Islet precursor cell (in vitro differentiated cells): ENCODE data around the gene SNX13.
"Not testable (repeated sequence)": the region's sequence is repeated elsewhere in the genome, so short reads cannot be mapped to it uniquely, and the experiment has no call there.

Source experiments
- DNase-seq: peaks from one replicate; pipeline ENCODE4 v3.0.0-alpha.2; 2018

SNX13 gene

DNA sequence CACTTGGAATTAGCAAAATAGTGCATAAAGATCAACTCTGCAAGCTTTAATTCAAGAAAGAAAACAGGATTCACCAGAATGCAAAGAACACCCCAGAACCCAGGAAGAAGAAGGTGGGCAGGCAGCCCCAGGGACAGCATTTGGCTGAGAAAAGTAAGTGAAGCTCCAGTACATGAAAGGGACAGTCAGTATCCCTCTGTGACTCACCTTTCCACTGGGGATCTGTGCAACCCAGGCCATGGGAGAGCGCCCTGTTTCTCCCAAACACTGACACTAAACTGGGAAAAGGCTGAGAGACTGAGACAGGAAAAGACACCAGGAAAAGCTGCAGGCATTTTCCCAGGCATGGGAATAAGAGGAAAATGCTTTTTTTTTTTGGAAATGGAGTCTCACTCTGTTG is 28.2 kb downstream of the SNX13 start:
- peak; percentile 67 for DNase-seq

DNA sequence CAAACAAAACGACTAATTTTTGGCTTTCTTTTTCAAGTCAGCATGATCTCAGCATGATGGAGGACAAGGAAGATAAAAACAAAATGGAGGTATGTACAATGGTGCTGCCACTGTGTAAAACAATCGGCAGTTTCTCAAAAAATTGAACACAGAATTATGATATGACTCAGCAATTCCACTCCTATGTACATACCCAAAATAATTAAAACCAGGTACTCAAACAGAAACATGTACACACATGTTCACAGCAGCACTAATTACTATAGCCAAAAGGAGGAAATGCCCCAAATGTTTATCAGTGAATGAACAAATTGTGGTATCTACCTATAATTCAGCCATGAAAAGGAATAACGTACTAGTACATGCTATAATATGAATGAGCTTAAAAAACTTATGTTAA is 29.9 kb downstream of the SNX13 start:
- no peak for DNase-seq

DNA sequence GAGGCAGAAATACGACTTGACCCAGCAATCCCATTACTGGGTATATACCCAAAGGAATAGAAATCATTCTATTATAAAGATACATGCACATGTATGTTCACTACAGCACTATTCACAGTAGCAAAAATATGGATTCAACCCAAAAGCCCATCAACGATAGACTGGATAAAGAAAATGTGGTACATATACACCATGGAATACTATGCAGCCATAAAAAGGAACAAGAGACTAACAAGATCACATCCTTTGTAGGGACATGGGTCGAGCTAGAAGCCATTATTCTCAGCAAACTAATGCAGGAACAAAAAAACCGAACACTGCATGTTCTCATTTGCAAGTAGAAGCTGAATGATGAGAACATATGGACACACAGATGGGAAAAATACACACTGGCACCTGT is 31.0 kb downstream of the SNX13 start:
- DNase-seq = not testable (repeated sequence)

DNA sequence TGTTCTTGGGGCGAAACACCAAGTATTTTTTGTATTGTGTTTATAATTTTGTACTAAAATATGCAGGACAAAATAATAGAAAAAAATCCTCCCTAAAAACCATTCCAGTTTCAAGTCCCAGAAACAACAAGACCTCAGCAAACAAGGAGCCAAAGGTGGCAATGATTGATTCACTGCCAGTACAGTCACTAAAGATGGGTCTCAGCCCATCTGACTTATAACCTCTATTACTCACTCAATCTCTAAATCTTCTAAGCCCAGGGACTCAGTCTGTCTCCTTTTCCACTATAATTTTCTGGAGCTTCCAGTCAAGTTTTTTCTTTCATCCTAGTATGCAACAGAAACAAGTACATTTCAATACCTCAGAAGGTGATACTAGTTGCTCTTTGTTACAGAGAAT is 33.3 kb downstream of the SNX13 start:
- DNase-seq = no peak

DNA sequence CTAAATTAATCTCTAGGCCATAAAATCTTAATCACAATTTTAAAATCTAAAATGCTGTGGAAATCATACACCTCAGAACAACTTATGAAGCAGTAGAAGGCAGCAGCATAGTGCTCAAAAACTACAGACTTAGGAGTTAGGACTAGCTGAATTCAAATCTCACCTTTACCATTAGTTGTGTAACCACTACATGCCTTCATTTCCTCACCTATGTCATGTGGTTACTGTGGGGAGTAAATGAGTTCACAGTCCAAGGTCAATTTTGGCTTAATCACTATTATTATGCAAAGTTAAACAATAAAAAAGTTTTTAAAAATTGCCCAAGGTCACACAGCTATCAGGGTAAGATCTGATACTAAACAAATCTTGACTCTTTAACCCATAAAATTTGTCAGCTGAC is 37.0 kb downstream of the SNX13 start:
- no peak for DNase-seq

DNA sequence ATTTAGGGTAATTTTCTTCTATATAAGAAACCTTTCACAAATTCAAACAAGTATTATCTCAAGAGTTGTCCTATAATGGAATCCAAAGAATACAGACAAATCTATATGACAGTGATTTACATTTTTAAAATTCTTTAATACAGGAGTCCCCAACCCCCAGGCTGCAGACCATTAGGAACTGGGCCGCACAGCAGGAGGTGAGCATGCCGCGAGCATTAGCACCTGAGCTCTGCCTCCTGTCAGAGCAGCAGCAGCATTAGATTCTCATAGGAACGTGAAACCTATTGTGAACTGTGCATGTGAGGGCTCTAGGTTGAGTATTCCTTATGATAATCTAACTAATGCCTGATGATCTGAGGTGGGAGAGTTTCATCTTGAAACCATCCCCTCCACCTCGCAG is 37.7 kb downstream of the SNX13 start:
- no peak for DNase-seq

DNA sequence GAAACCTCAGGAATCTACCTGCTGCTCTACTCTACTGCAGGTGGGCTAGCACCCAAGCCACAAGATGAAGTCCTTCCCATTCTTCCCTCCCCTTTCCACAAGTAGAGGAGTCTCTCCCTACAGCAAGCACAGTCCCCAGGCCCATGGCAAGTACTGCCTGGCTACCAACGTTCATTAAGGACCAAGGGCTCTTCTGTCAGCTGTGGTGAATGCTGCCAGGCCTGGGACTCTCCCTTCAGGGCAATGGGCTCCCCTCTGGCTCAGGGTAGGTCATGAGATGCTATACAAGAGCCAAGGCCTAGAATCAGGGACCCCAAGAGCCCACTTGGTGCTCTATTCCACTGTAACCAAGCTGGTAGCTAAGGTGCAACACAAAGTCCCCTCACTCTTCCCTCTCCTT is 39.8 kb downstream of the SNX13 start:
- DNase-seq = no peak

- DNase-seq = no peak
Observed at GRCh38 chr7:17898111-17898510, 42.2 kb downstream of the SNX13 start.

DNA sequence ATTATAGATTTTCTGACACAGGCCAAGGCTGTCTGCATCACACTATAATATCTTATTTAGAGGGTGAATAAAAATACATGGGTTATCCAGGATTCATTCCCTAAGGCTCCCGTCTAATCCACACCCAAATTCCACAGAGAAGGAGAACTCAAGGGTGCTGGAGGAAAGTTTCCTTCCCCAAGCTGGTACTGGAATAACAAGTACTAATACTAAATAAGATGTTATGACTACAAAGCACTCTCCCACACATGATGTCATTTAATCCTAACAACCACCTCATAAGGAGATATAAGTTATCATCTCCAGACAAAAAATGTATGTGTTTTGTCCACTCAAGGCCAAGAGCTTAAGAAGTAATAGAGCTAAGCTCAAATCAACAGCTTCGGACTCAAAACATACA is 53.0 kb downstream of the SNX13 start:
- DNase-seq = no peak

DNA sequence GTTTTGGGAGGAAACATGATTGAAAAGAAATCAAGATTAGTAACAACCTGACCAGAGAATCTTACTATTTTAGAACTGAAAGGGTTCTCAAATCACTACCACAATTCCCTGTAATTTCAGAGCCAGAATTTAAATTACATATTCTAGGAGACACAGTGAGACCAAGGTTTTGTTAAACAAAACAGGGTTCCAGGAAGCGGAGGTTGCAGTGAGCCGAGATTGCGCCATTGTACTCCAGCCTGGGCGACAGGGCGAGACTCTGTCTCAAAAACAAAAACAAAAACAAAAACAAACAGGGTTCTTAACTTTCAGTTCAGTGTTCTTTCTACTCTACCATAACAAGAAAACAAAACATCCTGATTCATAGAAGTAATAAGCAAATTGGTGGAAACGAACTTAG is 57.6 kb downstream of the SNX13 start:
- no peak for DNase-seq

DNA sequence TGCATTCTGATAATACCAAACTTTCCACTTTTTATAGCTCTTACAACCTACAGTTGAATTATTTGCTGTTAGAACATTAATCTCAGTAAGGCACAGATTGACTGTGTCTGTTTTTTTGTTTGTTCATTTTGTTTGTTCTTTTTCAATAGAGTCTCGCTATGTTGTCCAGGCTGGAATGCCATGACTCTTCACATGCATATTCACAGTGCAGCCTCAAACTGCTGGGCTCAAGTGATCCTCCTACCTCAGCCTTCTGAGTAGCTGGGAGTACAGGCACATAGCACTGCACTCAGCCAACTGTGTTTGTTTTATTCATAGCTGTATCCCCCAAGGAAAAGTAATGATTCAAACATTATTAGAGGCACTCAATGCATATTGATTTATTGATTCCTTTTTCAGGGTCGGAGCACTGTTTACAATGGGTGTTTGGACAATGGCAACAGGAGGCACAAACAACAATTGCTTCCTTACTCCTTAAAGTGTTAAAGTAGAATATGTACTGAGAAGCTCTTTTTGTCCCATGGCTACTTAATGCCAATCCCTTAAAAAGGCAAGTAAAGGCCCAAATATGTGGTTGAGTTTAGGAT is 61.1 kb downstream of the SNX13 start:
- DNase-seq = no peak

DNA sequence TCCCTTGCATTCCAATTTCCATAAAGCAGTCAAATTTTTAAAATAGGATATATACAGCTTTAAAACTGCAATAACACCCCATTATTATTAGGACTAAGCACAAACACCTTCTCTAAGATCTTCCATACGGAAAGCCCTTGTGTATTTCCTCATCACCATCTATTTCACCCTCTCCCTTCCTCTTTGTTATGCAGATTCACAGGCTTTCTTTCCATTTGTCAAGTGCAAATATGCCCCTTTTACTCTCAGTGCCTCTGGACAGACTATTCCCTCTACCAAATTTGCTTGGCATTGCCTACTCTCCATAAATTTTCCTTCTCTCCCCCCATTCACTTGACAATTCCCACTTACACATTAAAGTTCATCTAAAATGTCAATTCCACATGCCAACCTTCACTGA is 61.7 kb downstream of the SNX13 start:
- DNase-seq = no peak

DNA sequence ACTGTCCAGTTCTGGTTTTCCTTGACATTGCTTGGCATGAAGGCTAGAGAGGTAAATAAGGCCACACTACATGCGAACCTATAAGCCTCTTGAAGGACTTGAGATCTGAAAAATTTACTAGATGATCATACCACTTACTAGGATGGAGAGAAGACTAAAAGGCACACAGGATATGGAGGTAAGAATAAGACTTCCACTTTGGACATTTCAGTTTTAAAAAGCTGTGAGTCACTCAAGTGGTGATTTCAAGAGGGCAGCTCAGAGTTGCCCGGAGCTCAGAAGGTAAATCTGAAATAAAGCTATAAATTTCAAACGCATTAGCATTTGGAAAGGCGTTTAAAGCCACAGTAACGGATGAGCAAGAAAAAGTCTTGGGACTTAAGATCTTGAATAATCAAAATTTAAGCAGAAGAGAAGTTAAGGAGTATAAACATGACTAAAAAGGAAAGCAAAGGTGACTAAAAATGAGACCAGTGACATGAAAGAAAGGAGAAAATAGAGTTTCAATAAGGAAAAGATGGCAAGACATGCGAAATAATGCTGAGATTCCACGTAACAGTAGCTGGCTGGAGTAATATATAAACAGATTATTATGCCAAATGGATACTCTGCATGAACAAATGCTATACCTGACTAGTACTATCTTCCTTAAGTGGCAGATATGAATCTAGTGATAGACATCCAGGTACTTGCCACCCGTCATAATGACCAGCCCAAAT is 68.3 kb downstream of the SNX13 start:
- no peak for DNase-seq

DNA sequence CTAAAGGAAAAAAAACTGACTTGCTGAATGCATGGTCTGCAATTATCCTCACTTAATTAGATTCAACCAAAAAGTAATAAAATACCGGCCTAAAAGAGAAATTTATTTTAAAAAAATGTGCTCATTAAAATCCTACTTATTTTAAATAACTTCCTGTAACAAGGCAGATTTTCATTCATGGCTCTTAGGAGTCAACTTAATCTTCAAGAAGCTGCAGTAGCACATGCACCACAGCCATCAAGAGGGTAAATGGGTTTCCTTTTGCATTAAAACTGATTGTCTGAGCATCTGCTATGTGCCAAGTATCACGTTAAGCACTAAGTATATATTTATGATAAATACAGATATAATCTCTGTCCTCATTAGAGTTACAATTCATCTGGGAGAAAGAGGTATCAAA is 69.9 kb downstream of the SNX13 start:
- DNase-seq = no peak

DNA sequence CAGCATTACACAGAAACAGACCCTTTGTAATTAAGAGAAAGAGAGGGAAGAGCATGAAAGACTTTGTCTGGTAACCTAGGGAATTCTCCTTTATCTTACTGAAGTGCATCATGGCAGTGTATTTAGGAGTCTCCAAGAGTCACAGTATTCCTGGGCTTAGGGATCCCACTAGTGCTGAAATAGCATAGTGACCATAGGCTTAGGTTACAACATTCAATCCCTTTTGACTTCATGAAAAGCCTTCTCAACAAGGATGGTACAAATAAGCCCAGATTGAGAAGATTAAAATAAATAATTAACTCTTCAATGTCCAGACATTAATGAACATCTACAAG is 76.5 kb downstream of the SNX13 start:
- no peak for DNase-seq

GRCh38 chr7:17863095-17863808 is 77.0 kb downstream of the SNX13 start:
- peak; percentile 56 for DNase-seq

GRCh38 chr7:17856251-17856650 is 84.0 kb downstream of the SNX13 start:
- DNase-seq = no peak

DNA sequence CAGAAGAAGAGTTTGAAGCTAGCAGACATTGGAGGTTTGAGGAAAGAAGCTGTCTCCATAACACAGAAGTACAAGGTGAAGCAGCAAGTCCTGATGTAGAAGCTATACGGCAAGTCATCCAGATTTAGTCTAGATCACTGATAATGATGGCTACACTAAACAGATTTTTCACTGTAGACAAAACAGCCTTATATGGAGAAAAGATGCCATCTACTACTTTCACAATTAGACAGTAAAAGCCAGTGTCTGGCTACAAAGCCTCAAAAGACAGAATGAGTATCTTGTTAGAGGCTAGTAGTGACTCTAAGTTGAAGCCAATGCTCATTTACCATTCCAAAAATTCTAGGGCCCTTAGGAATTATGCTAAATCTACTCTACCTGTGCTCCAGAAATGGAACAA is 85.1 kb downstream of the SNX13 start:
- DNase-seq = no peak

DNA sequence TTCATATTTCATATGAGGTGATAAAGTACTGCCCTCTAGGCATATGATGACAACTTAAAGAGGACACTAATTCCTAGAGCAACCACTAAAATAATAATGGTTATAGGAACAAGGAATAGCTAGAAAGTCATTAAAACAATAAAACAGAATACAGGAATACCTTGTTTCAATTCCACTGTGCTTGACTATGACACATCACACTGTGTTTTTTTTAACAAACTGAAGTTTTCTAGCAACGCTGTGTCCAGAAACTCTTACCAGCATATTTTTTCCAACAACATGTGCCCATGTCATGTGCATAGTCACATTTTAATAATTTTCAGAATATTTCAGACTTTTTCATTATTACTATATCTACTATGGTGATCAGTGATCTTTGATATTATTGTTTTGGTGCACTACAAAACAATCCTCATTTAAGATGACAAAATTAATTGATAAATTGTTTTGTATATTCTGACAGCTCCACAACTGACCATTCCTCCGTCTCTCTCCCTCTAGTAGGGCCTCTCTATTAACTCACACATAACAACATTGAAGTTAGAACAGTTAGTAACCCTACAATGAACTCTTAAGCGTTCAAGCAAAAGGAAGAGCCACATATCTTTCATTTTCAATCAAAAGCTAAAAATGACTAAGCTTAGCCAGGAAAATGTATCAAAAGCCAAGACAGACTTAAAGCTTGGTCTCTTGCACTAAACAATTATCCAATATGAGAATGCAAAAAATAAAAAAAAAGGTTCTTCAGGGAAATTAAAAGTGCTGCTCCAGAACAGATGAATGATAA is 85.8 kb downstream of the SNX13 start:
- DNase-seq = no peak

DNA sequence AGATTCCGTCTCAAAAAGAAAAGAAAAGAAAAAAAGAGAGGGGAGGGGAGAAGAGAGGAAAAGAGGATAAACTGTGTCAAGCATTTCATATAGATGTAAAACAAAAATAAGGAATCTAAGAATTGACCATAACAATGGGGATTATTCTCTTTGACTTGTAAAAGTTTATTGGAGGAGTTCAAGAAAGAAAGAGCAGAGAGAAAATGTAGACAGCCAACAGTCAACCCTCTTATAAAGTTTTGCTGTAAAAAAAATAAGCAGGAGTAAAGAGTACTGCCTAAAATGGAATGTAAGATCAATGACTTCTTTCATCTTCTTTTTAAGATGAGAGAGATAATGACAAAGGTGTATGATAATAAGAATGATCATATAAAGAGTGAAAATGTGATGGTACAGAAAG is 87.9 kb downstream of the SNX13 start:
- DNase-seq = no peak

GRCh38 chr7:17849504-17849903 is 90.8 kb downstream of the SNX13 start:
- no peak for DNase-seq

GRCh38 chr7:17848516-17848915 is 91.8 kb downstream of the SNX13 start:
- peak; percentile 54 for DNase-seq

- no peak for DNase-seq
Observed at GRCh38 chr7:17846935-17847334, 93.4 kb downstream of the SNX13 start.

DNA sequence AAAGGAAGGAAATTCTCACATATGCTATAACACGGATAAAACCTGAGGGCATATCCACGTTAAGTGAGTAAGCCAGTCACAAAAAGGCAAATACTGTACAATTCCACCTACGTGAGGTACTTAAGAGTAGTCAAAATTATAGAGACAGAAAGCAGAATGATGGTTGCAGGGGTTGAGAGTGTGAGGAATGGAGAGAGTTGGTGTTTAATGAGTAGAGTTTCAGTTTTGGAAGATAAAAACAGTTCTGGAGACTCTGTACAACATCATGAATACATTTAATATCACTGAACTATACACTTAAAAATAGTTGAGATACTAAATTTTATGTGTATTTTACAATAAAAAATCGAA is 95.1 kb downstream of the SNX13 start:
- DNase-seq = no peak
